Fibroblast of lung (primary cell): ENCODE measurements around the gene OSM. TPM values are rescaled to one million over a fixed set of nuclear protein-coding genes. Genes with fewer than 3 reads are reported as not detected.

Experiments
- DNase-seq, 2 donors: peaks; one replicate each; pipeline versions ENCODE4 v3.0.0 to v3.0.0-alpha.2; 2010; ENCODE audit warnings: low read depth in 2 of 2
- H2AFZ ChIP-seq: 2 replicates; pipeline ENCODE4 v1.5.1; 2012; ENCODE audit warnings: low read length, control low read depth, inconsistent platforms
- H3K27ac ChIP-seq: 2 replicates; pipeline ENCODE4 v1.5.1; 2011; ENCODE audit warnings: low read length, control low read depth; ENCODE audit not compliant: insufficient read depth
- H3K27me3 ChIP-seq: 2 replicates; pipeline ENCODE4 v1.5.1; 2011; ENCODE audit warnings: mild to moderate bottlenecking, low read length; ENCODE audit not compliant: control insufficient read depth, insufficient read depth
- H3K36me3 ChIP-seq: 2 replicates; pipeline ENCODE4 v1.5.1; 2011; ENCODE audit warnings: low read length; ENCODE audit not compliant: control insufficient read depth, insufficient read depth
- H3K4me1 ChIP-seq: 2 replicates; pipeline ENCODE4 v1.5.1; 2011; ENCODE audit warnings: low read length; ENCODE audit not compliant: control insufficient read depth, insufficient read depth; ENCODE audit errors: extremely low read depth
- H3K4me2 ChIP-seq: 2 replicates; pipeline ENCODE4 v1.5.1; 2011; ENCODE audit warnings: low read length, control low read depth; ENCODE audit not compliant: insufficient read depth; ENCODE audit errors: extremely low read depth
- H3K4me3 ChIP-seq, 4 experiments: fragments of 200-600 bp in 1 of 4; sonication (generic) in 1 of 4; replicated peaks in 1 of 4; 2 replicates each; pipeline ENCODE4 v1.5.1; 2011 to 2016; ENCODE audit warnings: low read length in 4 of 4, low read depth in 3 of 4, mild to moderate bottlenecking in 3 of 4, control low read depth in 2 of 4, inconsistent platforms in 1 of 4, mixed read lengths in 1 of 4; ENCODE audit not compliant: insufficient read depth in 1 of 4; ENCODE audit errors: control extremely low read depth in 1 of 4
- H3K79me2 ChIP-seq: 2 replicates; pipeline ENCODE4 v1.5.1; 2012; ENCODE audit warnings: mild to moderate bottlenecking, low read length, inconsistent platforms; ENCODE audit not compliant: control insufficient read depth, insufficient read depth
- H3K9ac ChIP-seq: 2 replicates; pipeline ENCODE4 v1.5.1; 2011; ENCODE audit warnings: mild to moderate bottlenecking, low read length, control low read depth; ENCODE audit not compliant: insufficient read depth
- H3K9me3 ChIP-seq: 2 replicates; pipeline ENCODE4 v1.5.1; 2012; ENCODE audit warnings: low read depth, low read length; ENCODE audit not compliant: control insufficient read depth, insufficient read depth
- H4K20me1 ChIP-seq: 2 replicates; pipeline ENCODE4 v1.5.1; 2011; ENCODE audit warnings: low read length; ENCODE audit not compliant: control insufficient read depth, insufficient read depth; ENCODE audit errors: extremely low read depth
- EZH2 ChIP-seq: IDR thresholded peaks from 2 replicates; pipeline ENCODE4 v1.5.1; 2012; ENCODE audit warnings: low read length, control low read depth, mild to moderate bottlenecking; ENCODE audit errors: missing control alignments
- polyA plus RNA-seq, 2 donors: library from polyadenylated mRNA; depleted of rRNA in 1 of 2; stranded (reverse) in 1 of 2; unstranded in 1 of 2; fragments of >200 nt; gene quantifications; 2 replicates each; pipeline ENCODE4 v1.2.1, GENCODE V29; 2011 to 2012; ENCODE audit warnings: missing spikeins in 1 of 2
- total RNA-seq: library from RNA; depleted of rRNA; stranded (reverse); fragments of >200 nt; gene quantifications from 2 replicates; pipeline ENCODE4 v1.2.1, GENCODE V29; 2014
- TF ChIP-seq, protein P1 (sequence below), 2 donors: IDR thresholded peaks in 1 of 2; conservative IDR thresholded peaks in 1 of 2; 1 replicate in 1 of 2; 2 replicates in 1 of 2; pipeline ENCODE4 v1.5.1; 2011 to 2012; ENCODE audit warnings: low read length in 2 of 2, control low read depth in 1 of 2, inconsistent platforms in 1 of 2, low read depth in 1 of 2, mild to moderate bottlenecking in 1 of 2

OSM gene
- total and polyA plus RNA-seq, 2 donors (not counting 1 experiment from before 2014, with no cell fraction given): not detected

DNA sequence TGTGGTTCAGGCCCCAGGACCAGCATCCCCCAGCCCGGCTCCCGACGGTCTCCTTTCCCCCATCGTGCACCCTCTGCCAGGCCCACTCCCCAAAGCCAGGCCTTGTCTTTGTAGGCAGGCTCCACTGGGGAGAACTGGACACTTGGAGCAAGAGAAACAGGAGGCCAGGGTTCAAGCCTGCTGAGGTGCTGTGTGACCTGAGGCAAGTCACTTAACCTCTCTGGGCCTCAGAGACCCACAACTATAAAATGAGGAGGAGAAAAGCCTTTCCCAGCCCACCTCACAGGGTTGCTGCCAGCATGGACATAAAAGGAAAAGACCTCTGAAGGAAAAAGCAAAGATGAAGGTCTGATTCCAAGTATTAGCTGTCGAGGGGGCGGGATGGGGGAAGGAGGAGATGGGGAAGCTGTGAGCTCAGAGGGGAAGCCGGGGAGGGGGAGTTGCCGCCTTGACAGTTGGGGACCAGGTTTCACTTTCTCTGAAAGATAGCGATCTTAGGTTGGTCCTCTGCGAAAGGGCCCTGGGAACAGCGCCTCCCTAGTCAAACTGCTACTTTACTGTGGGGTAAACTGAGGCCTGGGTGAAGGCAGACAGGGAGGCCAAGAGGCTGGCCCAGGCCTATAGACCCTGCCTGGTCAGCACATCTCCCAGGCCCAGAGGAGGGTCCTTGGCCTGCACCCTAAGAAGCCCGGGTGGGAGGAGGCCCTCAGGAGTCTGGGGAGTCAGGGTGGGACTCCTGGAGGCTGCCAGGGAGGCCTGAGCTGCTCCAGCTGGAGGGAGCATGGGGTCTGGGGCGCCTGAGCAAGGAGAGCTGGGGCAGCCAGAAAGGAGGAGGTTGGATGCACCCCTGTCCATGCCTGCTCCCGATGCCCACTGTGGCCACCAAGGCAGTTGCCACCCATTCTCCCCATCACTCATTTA is 991 bp upstream of the OSM start:
- no peak overlapping the region for H3K27ac ChIP-seq
- TF ChIP-seq, protein P1, sequence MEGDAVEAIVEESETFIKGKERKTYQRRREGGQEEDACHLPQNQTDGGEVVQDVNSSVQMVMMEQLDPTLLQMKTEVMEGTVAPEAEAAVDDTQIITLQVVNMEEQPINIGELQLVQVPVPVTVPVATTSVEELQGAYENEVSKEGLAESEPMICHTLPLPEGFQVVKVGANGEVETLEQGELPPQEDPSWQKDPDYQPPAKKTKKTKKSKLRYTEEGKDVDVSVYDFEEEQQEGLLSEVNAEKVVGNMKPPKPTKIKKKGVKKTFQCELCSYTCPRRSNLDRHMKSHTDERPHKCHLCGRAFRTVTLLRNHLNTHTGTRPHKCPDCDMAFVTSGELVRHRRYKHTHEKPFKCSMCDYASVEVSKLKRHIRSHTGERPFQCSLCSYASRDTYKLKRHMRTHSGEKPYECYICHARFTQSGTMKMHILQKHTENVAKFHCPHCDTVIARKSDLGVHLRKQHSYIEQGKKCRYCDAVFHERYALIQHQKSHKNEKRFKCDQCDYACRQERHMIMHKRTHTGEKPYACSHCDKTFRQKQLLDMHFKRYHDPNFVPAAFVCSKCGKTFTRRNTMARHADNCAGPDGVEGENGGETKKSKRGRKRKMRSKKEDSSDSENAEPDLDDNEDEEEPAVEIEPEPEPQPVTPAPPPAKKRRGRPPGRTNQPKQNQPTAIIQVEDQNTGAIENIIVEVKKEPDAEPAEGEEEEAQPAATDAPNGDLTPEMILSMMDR (conservative IDR thresholded peaks at IDR 0.05 in 1 of 2, IDR thresholded peaks at IDR 0.05 in 1 of 2; ENCODE audit: low read depth in 1 of 2, low read length in 2 of 2): no peak
- TF ChIP-seq EZH2: no peak
- no peak overlapping the region for H3K4me2 ChIP-seq
- H3K79me2 ChIP-seq: no peaks in the 10 kb centered on the region
- H4K20me1 ChIP-seq: no peaks in the 10 kb centered on the region
- no peaks in the 10 kb centered on the region for H3K4me1 ChIP-seq
- H3K27me3 ChIP-seq: no peaks in the 10 kb centered on the region
- H3K9ac ChIP-seq: no peak overlapping the region
- no peaks in the 10 kb centered on the region for H3K36me3 ChIP-seq
- no peaks in the 10 kb centered on the region for H3K9me3 ChIP-seq
- H2AFZ ChIP-seq: no peak overlapping the region
- no peak overlapping the region for H3K4me3 ChIP-seq
- no peak for DNase-seq

DNA sequence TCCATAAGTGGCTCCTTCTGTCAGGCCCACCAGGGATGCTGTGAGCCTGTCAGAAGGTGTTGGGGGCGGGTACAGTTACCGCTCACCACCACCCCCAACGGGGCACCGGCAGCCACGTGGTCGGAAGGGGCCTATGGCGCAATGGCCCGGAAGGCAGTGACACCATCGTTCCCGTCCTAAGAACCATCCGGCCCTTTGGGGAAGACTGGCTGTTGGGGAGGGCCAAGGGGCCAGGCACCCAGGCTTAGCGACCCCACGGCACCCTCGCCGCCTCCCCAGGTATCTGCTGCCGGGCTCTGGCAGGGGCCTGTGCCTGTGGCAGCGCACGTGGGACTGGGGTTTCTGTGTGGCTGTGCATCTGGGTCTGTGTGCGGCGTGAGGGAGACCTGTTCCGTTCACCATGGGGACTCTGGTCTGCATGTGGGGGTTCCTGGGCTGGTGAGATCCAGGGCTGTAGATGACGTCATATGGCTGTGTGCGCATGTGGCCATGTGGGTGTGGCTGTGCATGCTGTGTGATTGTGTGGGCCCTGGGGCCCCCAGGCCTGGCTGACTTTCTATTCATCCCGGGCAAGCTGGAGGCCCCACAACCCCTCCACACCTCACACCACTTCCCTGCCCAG is 717 bp downstream of the OSM start:
- no peak for DNase-seq
- no peak overlapping the region for H2AFZ ChIP-seq

More for the DNA sequence above, 717 bp downstream of the OSM start:
- no peaks in the 10 kb centered on the region for H3K36me3 ChIP-seq
- no peak overlapping the region for H3K4me3 ChIP-seq
- H3K4me2 ChIP-seq: no peak overlapping the region
- H3K9ac ChIP-seq: no peak overlapping the region
- H3K79me2 ChIP-seq: no peaks in the 10 kb centered on the region
- H3K4me1 ChIP-seq: no peaks in the 10 kb centered on the region
- no peaks in the 10 kb centered on the region for H3K9me3 ChIP-seq
- H4K20me1 ChIP-seq: no peaks in the 10 kb centered on the region
- TF ChIP-seq, protein P1 (conservative IDR thresholded peaks at IDR 0.05 in 1 of 2, IDR thresholded peaks at IDR 0.05 in 1 of 2; ENCODE audit: low read depth in 1 of 2, low read length in 2 of 2): no peak
- no peak for TF ChIP-seq EZH2
- no peak overlapping the region for H3K27ac ChIP-seq
- H3K27me3 ChIP-seq: no peaks in the 10 kb centered on the region
